DMS79 (cell line): ENCODE results near the gene PHETA2.

Experiments used
- DNase-seq: peaks from one replicate; lab custom pipeline; 2025; lab: John Stamatoyannopoulos, UW

The PHETA2 gene

GRCh38 chr22:42074132-42074811 is at the start of gene PHETA2:
PHETA2 (plus strand) TSS chr22:42074248; CDS start chr22:42077294, 3,046 bp downstream.
- DNase-seq: no peak

GRCh38 chr22:42025421-42025820 is 48.6 kb upstream of the PHETA2 start:
- DNase-seq: no peak

- no peak for DNase-seq
These were observed 47.3 kb upstream of the PHETA2 start for GRCh38 chr22:42026705-42027104.

GRCh38 chr22:42033263-42034181 is 40.5 kb upstream of the PHETA2 start:
- no peak for DNase-seq

GRCh38 chr22:42035256-42035655 is 38.8 kb upstream of the PHETA2 start:
- no peak for DNase-seq

GRCh38 chr22:42039271-42039670 is 34.8 kb upstream of the PHETA2 start:
- DNase-seq: no peak

GRCh38 chr22:42041784-42042183 is 32.3 kb upstream of the PHETA2 start:
- no peak for DNase-seq

- no peak for DNase-seq
These were observed 23.3 kb upstream of the PHETA2 start for GRCh38 chr22:42050641-42051180.

- no peak for DNase-seq
These were observed 21.3 kb upstream of the PHETA2 start for GRCh38 chr22:42052765-42053164.

GRCh38 chr22:42056757-42057511 is 17.1 kb upstream of the PHETA2 start:
- DNase-seq: no peak

- DNase-seq: no peak
These were observed 13.6 kb upstream of the PHETA2 start for GRCh38 chr22:42060489-42060888.

- DNase-seq: no peak
These were observed 13.0 kb upstream of the PHETA2 start for GRCh38 chr22:42061041-42061440.

GRCh38 chr22:42062506-42063170 is 11.4 kb upstream of the PHETA2 start:
- DNase-seq: no peak

- DNase-seq: no peak
These were observed 9.4 kb upstream of the PHETA2 start for GRCh38 chr22:42064629-42065028.

GRCh38 chr22:42065438-42066125 is 8.5 kb upstream of the PHETA2 start:
- DNase-seq: no peak

- DNase-seq: peak; percentile 48
These were observed 7.8 kb upstream of the PHETA2 start for GRCh38 chr22:42066126-42066761.

- no peak for DNase-seq
These were observed 7.1 kb upstream of the PHETA2 start for GRCh38 chr22:42066937-42067336.

- DNase-seq: no peak
These were observed 6.3 kb upstream of the PHETA2 start for GRCh38 chr22:42067671-42068251.

- DNase-seq: no peak
These were observed 5.8 kb upstream of the PHETA2 start for GRCh38 chr22:42068291-42068690.
